ENCODE results near the gene TRIO.

- TF ChIP-seq, protein P1, sequence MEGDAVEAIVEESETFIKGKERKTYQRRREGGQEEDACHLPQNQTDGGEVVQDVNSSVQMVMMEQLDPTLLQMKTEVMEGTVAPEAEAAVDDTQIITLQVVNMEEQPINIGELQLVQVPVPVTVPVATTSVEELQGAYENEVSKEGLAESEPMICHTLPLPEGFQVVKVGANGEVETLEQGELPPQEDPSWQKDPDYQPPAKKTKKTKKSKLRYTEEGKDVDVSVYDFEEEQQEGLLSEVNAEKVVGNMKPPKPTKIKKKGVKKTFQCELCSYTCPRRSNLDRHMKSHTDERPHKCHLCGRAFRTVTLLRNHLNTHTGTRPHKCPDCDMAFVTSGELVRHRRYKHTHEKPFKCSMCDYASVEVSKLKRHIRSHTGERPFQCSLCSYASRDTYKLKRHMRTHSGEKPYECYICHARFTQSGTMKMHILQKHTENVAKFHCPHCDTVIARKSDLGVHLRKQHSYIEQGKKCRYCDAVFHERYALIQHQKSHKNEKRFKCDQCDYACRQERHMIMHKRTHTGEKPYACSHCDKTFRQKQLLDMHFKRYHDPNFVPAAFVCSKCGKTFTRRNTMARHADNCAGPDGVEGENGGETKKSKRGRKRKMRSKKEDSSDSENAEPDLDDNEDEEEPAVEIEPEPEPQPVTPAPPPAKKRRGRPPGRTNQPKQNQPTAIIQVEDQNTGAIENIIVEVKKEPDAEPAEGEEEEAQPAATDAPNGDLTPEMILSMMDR (IDR thresholded peaks at IDR 0.05), result no peak
- no peak for TF ChIP-seq POLR2A (IDR thresholded peaks at IDR 0.05)
Measured at GRCh38 chr5:14181299-14181968, 38.3 kb downstream of the TRIO start.
